ENCODE measurements around the gene GSK3A. TPM values are rescaled to one million over a fixed set of nuclear protein-coding genes. Genes with fewer than 3 reads are reported as not detected.

The GSK3A gene
- 48.5 TPM for polyA plus RNA-seq (2013, experiment 1 of 2)
- 51.0 TPM for polyA plus RNA-seq (2013, experiment 2 of 2)

DNA sequence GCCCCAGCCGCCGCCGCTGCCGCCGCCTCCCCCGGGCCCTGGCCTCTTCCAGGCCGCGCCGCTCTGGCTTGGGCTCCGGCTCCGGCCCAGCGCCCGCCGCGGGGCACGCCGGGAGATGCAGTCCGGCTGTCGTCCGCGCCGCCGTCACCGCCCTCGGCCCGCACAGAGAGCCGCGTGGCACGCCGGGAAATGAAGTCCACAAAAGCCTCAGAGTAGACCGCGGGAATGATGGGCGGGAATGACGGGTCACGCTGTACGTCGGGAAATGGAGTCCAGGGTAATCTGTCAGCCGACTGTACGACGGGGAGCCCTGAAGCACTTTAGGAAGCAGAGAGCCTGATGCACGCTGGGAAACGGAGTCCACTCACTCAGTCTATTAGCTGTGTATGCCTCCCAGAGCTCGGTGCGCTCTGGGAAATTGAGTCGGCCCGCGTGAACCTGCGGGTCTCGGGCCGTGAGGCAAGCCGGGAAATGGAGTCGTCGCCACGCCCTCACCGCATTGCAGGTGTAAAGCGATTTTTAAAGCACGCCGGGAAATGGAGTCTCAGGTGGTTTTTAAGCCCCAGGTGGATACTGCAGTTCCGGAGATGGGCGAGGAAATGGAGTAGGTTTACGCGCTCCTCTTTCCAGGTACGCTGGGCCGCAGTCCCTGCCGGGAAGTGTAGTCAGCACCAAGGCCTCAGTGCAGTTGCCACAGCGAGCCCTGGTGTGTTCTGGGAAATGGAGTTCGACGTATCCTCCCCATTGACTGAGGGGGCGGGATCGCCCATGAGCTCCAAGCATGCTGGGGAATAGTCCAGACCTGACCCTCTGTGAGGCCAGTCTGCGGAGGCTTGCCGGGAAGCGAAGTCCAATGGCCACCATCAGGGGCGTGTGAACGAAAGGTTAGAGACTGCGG, at the start of gene GSK3A:
Gene GSK3A (minus strand): TSS at position 91 of the 898 bp plus-strand sequence. CDS start 137 bp downstream, outside the sequence.
- peaks cover 9% of the 10 kb centered on the region; the same call in 1 of the 2 replicates for H3K4me1 ChIP-seq (ENCODE audit: insufficient read depth, low read length)
- peak within 1 kb of the TSS; percentile 70 for H3K9ac ChIP-seq (ENCODE audit: low read depth, low read length)
- H3K4me3 ChIP-seq (ENCODE audit: low read length): peak within 1 kb of the TSS; percentile 75
- no peaks in the 10 kb centered on the region for H3K27me3 ChIP-seq (ENCODE audit: insufficient read depth, low read length)
- under 1% methylated on average over 76 of the region's 76 CpGs for WGBS
- H3K36me3 ChIP-seq (ENCODE audit: insufficient read depth, low read length): peaks cover 10% of the 10 kb centered on the region; the same call in 1 of the 2 replicates
- H3K9me3 ChIP-seq (ENCODE audit: insufficient read depth, low read depth, low read length): no peaks in the 10 kb centered on the region
- H3K27ac ChIP-seq (ENCODE audit: low read depth, low read length): peak within 1 kb of the TSS; percentile 52

DNA sequence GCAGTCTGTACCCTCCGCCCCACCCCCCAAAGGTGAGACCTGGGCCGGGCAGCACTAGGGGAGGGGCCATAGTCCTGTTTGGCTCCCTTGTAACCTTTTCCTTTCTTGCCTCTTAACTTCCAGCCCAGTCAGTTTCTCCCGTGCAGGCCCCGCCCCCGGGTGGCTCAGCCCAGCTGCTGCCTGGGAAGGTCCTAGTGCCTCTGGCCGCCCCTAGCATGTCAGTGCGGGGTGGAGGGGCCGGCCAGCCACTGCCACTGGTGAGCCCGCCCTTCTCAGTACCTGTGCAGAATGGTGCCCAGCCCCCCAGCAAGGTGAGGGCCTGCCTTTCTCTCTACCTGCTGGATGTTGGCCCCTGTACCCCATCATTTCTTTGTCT, 49.0 kb upstream of the GSK3A start:
- peaks cover 81% of the 10 kb centered on the region for H3K36me3 ChIP-seq (ENCODE audit: insufficient read depth, low read length)
- H3K4me1 ChIP-seq (ENCODE audit: insufficient read depth, low read length): no peaks in the 10 kb centered on the region
- H3K9me3 ChIP-seq (ENCODE audit: insufficient read depth, low read depth, low read length): no peaks in the 10 kb centered on the region
- no peak overlapping the region for H3K9ac ChIP-seq (ENCODE audit: low read depth, low read length)
- WGBS: 75% methylated on average over 9 of the region's 9 CpGs
- no peak overlapping the region for H3K4me3 ChIP-seq (ENCODE audit: low read length)
- no peaks in the 10 kb centered on the region for H3K27me3 ChIP-seq (ENCODE audit: insufficient read depth, low read length)
- no peak overlapping the region for H3K27ac ChIP-seq (ENCODE audit: low read depth, low read length)

DNA sequence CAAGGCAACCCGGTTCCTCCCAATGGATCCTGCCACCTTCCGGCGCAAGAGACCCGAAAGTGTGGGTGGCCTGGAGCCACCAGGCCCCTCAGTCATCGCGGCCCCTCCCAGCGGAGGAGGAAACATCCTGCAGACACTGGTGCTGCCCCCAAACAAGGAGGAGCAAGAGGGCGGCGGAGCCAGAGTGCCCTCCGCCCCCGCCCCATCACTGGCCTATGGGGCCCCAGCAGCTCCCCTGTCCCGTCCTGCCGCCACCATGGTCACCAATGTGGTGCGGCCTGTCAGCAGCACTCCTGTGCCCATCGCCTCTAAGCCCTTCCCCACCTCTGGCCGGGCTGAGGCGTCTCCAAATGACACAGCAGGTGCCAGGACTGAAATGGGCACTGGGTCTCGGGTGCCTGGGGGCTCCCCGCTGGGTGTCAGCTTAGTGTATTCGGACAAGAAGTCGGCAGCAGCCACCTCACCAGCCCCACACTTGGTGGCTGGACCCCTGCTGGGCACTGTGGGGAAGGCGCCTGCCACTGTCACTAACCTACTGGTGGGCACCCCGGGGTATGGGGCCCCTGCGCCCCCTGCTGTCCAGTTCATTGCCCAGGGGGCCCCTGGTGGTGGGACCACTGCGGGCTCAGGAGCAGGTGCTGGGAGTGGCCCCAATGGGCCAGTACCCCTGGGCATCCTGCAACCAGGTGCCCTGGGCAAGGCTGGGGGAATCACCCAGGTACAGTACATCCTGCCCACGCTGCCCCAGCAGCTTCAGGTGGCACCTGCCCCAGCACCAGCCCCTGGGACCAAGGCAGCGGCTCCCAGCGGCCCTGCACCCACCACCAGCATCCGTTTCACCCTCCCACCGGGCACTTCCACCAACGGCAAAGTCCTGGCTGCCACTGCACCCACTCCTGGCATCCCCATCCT, 48.4 kb upstream of the GSK3A start:
- no peak overlapping the region for H3K9ac ChIP-seq (ENCODE audit: low read depth, low read length)
- H3K9me3 ChIP-seq (ENCODE audit: insufficient read depth, low read depth, low read length): no peaks in the 10 kb centered on the region
- H3K4me3 ChIP-seq (ENCODE audit: low read length): no peak overlapping the region
- WGBS: 89% methylated on average over 31 of the region's 31 CpGs
- no peaks in the 10 kb centered on the region; the same call in 1 of the 2 replicates for H3K4me1 ChIP-seq (ENCODE audit: insufficient read depth, low read length)
- H3K27ac ChIP-seq (ENCODE audit: low read depth, low read length): no peak overlapping the region
- H3K36me3 ChIP-seq (ENCODE audit: insufficient read depth, low read length): peaks cover 81% of the 10 kb centered on the region
- H3K27me3 ChIP-seq (ENCODE audit: insufficient read depth, low read length): no peaks in the 10 kb centered on the region

DNA sequence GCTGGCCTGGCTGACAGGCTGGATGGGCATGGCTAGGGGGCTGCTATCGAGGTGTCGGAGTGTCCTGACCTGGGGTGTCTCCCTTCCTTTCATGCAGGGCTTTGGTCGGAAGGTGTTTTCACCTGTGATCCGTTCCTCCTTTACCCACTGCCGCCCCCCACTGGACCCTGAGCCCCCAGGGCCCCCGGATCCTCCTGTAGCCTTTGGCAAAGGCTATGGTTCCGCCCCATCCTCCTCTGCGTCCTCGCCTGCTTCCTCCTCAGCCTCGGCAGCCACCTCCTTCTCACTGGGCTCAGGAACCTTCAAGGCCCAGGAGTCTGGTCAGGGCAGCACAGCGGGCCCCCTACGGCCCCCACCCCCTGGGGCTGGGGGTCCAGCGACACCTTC, 47.7 kb upstream of the GSK3A start:
- Histone ChIP-seq H3K4me3 (ENCODE audit: low read length) (no peak overlapping the region), H3K36me3 (ENCODE audit: insufficient read depth, low read length) (peaks cover 81% of the 10 kb centered on the region), H3K4me1 (ENCODE audit: insufficient read depth, low read length) (peaks cover 5% of the 10 kb centered on the region; the same call in 1 of the 2 replicates), H3K9me3 (ENCODE audit: insufficient read depth, low read depth, low read length) (no peaks in the 10 kb centered on the region), H3K27me3 (ENCODE audit: insufficient read depth, low read length) (no peaks in the 10 kb centered on the region), H3K27ac (ENCODE audit: low read depth, low read length) (no peak overlapping the region), H3K9ac (ENCODE audit: low read depth, low read length) (no peak overlapping the region)
- 90% methylated on average over 13 of the region's 13 CpGs for WGBS

DNA sequence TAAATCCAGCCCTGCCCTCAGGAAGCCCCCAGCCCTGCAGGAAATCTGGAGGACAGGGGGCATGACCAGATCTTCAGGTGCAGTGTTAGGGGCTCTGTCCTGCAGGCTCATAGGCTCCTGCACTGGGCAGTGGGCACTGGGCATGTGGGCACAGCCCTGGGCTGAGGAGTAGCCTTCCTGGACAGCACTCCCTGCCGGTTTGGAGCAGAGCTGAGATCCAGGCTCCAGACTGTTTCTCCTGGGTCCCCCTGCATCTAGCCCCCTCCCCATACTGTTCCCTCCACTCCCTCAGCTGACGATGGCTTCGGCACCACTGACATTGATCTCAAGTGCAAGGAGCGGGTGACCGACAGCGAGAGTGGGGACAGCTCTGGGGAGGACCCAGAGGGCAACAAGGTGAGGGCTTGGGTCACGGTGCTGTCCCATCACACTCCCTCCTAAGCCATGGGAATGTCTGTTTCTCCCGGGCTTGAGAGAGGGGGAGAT, 47.2 kb upstream of the GSK3A start:
- no peak overlapping the region for H3K4me3 ChIP-seq (ENCODE audit: low read length)
- H3K9me3 ChIP-seq (ENCODE audit: insufficient read depth, low read depth, low read length): no peaks in the 10 kb centered on the region
- H3K27ac ChIP-seq (ENCODE audit: low read depth, low read length): no peak overlapping the region
- peaks cover 6% of the 10 kb centered on the region; the same call in 1 of the 2 replicates for H3K4me1 ChIP-seq (ENCODE audit: insufficient read depth, low read length)
- H3K27me3 ChIP-seq (ENCODE audit: insufficient read depth, low read length): no peaks in the 10 kb centered on the region
- WGBS: 95% methylated on average over 7 of the region's 8 CpGs
- H3K9ac ChIP-seq (ENCODE audit: low read depth, low read length): no peak overlapping the region
- peaks cover 79% of the 10 kb centered on the region for H3K36me3 ChIP-seq (ENCODE audit: insufficient read depth, low read length)

DNA sequence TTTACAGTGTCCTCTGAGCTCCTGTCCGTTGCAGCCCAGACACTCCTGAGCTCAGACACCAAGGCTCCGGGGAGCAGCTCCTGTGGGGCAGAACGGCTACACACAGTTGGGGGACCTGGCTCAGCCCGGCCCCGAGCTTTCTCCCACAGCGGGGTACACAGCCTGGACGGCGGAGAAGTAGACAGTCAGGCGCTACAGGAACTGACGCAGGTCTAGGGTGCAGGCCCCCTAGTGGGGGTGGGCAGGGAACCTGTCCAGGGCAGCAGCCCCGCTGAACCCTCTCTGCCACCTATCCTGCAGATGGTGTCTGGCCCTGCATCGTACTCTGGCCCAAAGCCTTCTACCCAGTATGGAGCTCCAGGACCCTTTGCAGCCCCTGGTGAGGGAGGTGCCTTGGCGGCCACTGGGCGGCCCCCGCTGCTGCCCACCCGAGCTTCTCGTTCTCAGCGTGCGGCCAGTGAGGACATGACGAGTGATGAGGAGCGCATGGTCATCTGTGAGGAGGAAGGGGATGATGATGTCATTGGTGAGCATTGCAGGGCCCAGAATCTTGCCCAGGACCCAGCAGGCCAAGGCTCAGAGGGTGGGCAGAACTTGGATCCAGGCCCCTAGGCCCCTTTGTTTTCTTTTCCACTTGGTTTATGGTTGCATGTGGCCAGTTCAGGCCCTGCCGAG, 46.6 kb upstream of the GSK3A start:
- peaks cover 6% of the 10 kb centered on the region; the same call in 1 of the 2 replicates for H3K4me1 ChIP-seq (ENCODE audit: insufficient read depth, low read length)
- H3K36me3 ChIP-seq (ENCODE audit: insufficient read depth, low read length): peaks cover 73% of the 10 kb centered on the region
- no peak overlapping the region for H3K9ac ChIP-seq (ENCODE audit: low read depth, low read length)
- no peak overlapping the region for H3K27ac ChIP-seq (ENCODE audit: low read depth, low read length)
- H3K9me3 ChIP-seq (ENCODE audit: insufficient read depth, low read depth, low read length): no peaks in the 10 kb centered on the region
- H3K27me3 ChIP-seq (ENCODE audit: insufficient read depth, low read length): no peaks in the 10 kb centered on the region
- H3K4me3 ChIP-seq (ENCODE audit: low read length): no peak overlapping the region
- 95% methylated on average over 22 of the region's 22 CpGs for WGBS

DNA sequence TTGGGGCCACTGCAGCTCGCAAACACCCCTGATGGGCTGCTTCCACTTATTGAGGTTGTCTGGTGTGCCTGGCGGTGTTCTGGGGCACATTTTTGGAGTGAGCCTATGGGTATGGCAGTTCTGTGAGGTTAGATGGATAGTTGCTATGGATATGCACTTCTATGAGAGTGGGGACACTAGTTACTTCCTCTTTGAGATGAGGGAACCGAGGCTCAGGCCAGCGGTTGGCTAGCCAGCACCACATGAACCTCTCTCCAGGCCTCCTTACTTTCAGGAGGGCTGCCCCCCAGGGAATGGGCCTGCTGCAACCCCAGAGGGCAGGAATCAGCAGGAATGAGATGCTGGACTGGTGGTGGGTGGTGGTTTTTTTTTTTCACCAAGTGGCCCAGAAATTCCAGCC, 46.0 kb upstream of the GSK3A start:
- H3K27me3 ChIP-seq (ENCODE audit: insufficient read depth, low read length): no peaks in the 10 kb centered on the region
- no peak overlapping the region for H3K9ac ChIP-seq (ENCODE audit: low read depth, low read length)
- 92% methylated on average over 4 of the region's 4 CpGs for WGBS
- no peak overlapping the region for H3K4me3 ChIP-seq (ENCODE audit: low read length)
- peaks cover 67% of the 10 kb centered on the region for H3K36me3 ChIP-seq (ENCODE audit: insufficient read depth, low read length)
- H3K27ac ChIP-seq (ENCODE audit: low read depth, low read length): no peak overlapping the region
- H3K9me3 ChIP-seq (ENCODE audit: insufficient read depth, low read depth, low read length): no peaks in the 10 kb centered on the region
- H3K4me1 ChIP-seq (ENCODE audit: insufficient read depth, low read length): peaks cover 7% of the 10 kb centered on the region; the same call in 1 of the 2 replicates

DNA sequence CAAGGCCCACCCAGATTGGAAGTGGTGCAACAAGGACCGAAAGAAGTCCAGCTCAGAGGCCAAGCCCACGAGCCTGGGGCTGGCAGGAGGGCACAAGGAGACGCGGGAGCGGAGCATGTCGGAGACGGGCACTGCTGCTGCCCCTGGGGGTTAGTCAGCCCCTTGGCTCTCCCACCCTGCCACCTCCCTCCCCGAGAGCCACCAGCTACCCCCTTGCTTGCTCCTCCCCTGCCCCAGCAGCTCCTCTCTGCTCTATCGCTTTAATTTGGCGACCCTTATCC, 45.4 kb upstream of the GSK3A start:
- Histone ChIP-seq H3K4me1 (ENCODE audit: insufficient read depth, low read length) (peaks cover 12% of the 10 kb centered on the region; the same call in 1 of the 2 replicates), H3K9me3 (ENCODE audit: insufficient read depth, low read depth, low read length) (no peaks in the 10 kb centered on the region), H3K4me3 (ENCODE audit: low read length) (no peak overlapping the region), H3K36me3 (ENCODE audit: insufficient read depth, low read length) (peaks cover 62% of the 10 kb centered on the region), H3K9ac (ENCODE audit: low read depth, low read length) (no peak overlapping the region), H3K27ac (ENCODE audit: low read depth, low read length) (no peak overlapping the region), H3K27me3 (ENCODE audit: insufficient read depth, low read length) (no peaks in the 10 kb centered on the region)
- WGBS: 94% methylated on average over 10 of the region's 10 CpGs

DNA sequence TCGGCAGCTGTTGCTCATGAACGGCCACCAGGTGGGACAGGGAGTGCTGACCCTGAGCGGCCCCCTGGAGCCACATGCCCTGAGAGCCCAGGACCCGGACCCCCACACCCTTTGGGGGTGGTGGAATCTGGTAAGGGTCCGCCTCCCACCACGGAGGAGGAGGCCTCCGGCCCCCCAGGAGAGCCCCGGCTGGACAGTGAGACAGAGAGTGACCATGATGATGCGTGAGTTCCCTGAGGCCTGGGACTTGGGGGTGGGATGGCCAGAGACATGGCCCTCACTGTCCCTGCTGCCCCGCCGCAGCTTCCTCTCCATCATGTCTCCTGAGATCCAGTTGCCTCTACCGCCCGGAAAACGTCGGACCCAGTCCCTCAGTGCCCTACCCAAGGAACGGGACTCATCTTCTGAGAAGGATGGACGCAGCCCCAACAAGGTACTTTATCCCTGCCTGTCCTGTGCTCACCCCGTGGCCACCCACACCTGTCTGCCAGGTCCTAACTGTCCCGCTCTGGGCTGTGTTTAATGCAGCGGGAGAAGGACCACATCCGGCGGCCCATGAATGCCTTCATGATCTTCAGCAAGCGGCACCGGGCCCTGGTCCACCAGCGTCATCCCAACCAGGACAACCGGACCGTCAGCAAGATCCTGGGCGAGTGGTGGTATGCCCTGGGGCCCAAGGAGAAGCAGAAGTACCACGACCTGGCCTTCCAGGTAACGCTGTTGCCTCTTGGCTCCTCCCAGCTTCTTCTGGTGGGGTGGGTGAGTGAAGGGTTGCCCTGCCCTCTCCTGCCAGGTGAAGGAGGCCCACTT, 44.8 kb upstream of the GSK3A start:
- H3K27me3 ChIP-seq (ENCODE audit: insufficient read depth, low read length): no peaks in the 10 kb centered on the region
- 95% methylated on average over 30 of the region's 30 CpGs for WGBS
- H3K4me1 ChIP-seq (ENCODE audit: insufficient read depth, low read length): peaks cover 17% of the 10 kb centered on the region; the same call in 1 of the 2 replicates
- no peaks in the 10 kb centered on the region for H3K9me3 ChIP-seq (ENCODE audit: insufficient read depth, low read depth, low read length)
- no peak overlapping the region for H3K27ac ChIP-seq (ENCODE audit: low read depth, low read length)
- H3K9ac ChIP-seq (ENCODE audit: low read depth, low read length): no peak overlapping the region
- peaks cover 56% of the 10 kb centered on the region for H3K36me3 ChIP-seq (ENCODE audit: insufficient read depth, low read length)
- H3K4me3 ChIP-seq (ENCODE audit: low read length): no peak overlapping the region

DNA sequence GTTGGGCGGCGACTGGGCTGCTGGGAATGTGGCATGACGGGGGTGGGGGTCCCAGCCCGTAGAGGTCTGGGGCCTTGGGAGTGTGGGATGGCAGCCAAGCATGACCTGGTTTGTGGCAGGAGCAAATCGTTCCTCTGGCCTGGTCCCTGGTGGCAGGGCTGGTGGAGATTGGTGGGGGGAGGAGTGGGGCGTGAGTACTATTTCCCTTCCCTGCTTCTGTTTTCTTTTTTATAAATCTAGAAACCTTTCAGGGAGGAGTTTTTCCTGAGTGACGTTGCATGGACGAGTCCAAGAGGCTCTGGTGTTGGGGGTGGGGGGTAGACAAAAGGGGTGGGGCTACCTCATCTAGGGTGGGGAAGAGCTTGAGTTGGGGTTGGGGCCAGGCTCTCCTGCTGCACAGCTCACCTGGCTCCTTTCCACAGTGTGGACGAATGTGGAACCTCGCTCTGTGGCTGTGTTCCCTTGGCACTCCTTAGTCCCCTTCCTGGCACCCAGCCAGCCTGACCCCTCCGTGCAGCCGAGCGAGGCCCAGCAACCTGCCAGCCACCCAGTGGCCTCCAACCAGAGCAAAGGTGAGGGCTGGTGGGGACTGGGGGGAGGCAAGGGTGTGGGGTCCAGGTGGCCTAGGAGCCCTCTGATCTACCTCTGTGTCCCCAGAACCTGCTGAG, 44.1 kb upstream of the GSK3A start:
- peaks cover 24% of the 10 kb centered on the region for H3K4me1 ChIP-seq (ENCODE audit: insufficient read depth, low read length)
- H3K9me3 ChIP-seq (ENCODE audit: insufficient read depth, low read depth, low read length): no peaks in the 10 kb centered on the region
- no peak overlapping the region for H3K27ac ChIP-seq (ENCODE audit: low read depth, low read length)
- 91% methylated on average over 12 of the region's 13 CpGs for WGBS
- no peaks in the 10 kb centered on the region for H3K27me3 ChIP-seq (ENCODE audit: insufficient read depth, low read length)
- no peak overlapping the region for H3K9ac ChIP-seq (ENCODE audit: low read depth, low read length)
- peaks cover 49% of the 10 kb centered on the region for H3K36me3 ChIP-seq (ENCODE audit: insufficient read depth, low read length)
- no peak overlapping the region for H3K4me3 ChIP-seq (ENCODE audit: low read length)

Data from HUES64 (cell line).